Pons (tissue), 1 donor: ENCODE data around the gene LAMB2.

ENCODE experiments used
- DNase-seq: peaks from one replicate; pipeline ENCODE4 v3.0.0-alpha.2; 2016; ENCODE audit warnings: low spot score

LAMB2 gene

DNA sequence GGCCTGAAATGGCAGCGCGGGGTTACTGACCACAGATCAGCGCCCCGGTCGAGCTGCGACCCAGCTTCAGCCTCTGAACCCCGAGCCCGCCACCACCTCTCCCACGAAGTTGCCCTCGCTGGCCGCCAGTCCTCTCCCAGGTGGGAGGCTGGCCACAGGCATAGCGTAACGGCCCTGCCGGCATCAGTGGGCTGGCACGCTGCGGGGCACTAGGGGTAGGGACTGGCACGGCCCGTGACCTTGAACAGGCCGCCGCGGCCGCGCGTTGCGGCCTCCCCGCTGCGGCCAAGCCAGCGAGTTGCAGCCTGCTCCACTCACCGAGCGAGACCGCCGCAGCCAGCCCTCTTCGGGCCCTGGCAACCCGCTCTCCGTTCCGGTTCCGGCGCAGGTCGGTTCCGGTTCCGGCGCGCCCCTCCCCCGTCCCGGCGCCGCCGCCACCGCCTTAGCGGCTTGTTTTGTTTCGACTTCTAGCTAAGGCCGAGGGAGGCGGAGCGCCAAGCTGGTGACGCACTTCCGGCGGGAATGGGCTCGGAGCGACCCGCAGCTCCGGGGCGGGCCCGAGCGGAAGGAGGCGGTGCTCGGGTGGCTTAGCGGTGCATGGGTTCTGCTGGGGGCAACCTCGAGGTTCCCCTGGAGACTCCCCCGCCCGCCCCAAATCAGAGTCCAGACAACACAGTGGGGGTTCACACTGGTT, 12.3 kb downstream of the LAMB2 start, which contains the start of gene USP19:
Gene USP19 (minus strand): TSS at position 386 of the 694 bp plus-strand sequence. CDS start 1,678 bp downstream, outside the sequence.
- peak; percentile 93 for DNase-seq

- no peak for DNase-seq
Observed at GRCh38 chr3:49120096-49120437, 12.8 kb downstream of the LAMB2 start.

DNA sequence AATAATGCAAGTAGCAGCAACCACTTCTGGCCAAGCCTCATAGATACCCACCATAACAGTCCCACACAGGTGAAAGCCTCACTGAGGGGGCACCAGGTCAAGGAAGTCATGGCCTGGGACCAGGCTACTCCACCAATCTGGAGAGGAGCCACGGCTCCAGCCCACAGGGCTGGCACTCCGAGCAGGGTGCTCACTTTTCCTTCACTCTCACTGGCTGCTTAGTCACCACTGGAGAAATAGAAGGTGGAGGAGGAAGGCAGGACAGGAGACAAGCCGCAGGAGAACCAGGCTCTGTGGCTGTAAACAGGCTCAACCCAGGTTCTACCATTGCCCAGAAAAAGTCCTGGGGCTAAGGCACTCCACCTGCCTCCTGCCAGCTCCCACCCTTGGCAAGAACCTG, 13.4 kb downstream of the LAMB2 start:
- DNase-seq, result no peak

DNA sequence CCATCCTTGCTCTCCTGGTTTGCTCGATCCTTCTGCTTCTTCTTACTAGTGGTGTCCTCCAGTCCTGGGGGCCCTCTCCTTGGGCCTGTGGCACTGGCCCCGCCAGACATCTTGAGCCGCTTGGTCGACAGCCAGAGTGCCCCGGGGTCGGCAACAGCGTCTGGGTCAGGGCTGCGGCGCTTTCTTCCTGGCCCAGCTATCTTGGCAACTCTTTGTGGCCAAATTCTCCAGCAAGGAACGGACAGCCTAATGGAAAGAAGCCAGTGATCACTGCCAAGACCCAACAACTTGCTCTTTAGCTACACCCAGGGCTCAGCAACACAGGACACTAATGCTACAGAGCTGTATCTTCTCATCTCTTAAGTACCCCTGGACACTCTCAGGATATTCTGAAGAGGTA, 13.8 kb downstream of the LAMB2 start:
- no peak for DNase-seq

GRCh38 chr3:49112262-49112661, 20.6 kb downstream of the LAMB2 start:
- DNase-seq, result no peak

- DNase-seq, result no peak
Observed at GRCh38 chr3:49111347-49111746, 21.5 kb downstream of the LAMB2 start.

DNA sequence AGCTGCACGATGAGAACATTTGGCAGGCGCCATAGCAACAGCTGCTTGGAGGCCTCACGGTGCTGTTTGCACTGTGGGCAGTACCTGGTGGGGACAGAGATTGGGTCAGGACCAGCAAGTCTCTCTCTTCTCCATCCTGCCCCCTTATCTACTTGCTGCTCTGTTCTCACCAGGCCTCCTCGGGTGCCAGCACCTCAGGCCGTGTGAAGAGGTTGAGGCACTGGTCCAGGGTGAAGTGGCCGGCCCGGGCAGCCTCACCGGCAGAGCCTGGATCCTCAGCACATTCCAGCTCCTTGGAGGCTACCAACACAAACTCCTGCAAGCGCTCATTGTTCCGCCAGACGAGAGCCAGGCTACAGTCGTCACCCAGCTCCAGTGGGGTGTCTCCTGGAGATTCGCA, 22.1 kb downstream of the LAMB2 start:
- DNase-seq, result no peak

DNA sequence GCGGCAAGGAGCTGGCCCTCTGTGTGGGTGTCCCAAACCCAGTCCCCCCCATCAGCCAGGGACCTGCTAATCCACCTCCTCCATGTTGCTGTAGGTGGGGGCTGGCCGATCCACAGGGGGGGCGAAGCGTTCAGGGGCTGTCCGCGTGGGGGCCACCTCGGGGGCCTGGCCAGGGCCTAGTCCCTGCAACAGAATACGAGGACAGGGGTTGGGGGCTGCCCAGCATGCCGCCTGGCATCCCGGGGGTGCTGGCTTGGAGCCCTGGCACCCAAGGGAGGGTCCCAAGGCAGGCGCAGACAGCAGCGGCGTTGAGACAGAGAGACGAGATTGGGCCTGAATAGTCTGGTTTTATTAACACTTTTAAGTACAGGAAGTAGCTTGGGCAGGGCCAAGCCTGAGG, 24.5 kb downstream of the LAMB2 start:
- DNase-seq, result no peak

- peak; percentile 95 for DNase-seq
Observed at GRCh38 chr3:49104427-49105291, 28.2 kb downstream of the LAMB2 start, which contains the start of gene QARS1. TSS of gene QARS1 (minus strand) at chr3:49104757. CDS start at chr3:49104733, 24 bp downstream.

- DNase-seq, result no peak
Observed at GRCh38 chr3:49104052-49104426, 28.8 kb downstream of the LAMB2 start.

DNA sequence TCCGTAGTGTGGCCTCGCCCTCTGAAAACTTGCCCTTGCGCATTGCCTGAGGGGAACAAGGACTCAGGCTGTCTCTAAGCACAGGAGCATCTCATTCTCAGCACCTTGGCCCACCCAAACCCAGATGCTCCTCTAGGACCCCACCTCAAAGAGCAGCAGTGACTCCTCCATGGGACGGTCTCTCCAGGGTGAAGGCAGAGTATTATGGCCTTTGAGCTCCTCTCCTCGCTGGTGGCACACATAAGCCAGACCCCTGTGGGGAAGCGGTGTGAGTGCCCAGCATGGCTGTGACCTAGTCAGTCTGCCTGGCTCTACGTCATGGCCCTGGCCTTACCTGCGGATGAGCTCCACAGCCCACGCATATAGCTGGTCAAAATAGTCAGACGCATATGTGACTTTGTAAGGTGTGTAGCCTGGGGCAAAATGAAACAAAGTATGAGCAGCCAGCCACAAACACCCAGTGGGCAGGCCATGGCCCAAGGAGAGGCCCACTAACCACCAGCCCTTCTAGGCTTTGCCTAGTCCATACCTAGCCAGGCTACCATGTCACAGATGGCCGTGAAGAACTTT, 32.7 kb downstream of the LAMB2 start:
- DNase-seq, result no peak

- no peak for DNase-seq
Observed at GRCh38 chr3:49098910-49099630, 33.8 kb downstream of the LAMB2 start.

DNA sequence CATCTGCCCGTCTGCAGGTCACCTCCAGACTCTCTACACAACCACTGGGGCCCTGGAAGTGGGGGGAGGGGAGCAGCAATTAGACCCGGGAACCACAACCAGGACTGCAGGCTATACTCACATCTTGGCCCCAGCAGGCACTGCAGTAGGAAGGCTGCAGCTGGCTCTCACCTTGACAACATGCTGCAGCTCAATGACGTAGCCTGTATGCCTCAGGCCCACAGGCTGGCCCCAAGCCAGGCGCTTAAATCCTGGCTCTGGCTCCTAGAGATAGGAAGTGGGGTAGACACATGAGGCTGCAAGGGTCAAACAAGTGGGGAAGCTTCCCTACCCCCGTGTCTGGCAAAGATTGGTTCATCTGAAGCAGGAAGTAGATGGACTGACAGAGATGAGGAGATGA, 34.4 kb downstream of the LAMB2 start:
- no peak for DNase-seq

DNA sequence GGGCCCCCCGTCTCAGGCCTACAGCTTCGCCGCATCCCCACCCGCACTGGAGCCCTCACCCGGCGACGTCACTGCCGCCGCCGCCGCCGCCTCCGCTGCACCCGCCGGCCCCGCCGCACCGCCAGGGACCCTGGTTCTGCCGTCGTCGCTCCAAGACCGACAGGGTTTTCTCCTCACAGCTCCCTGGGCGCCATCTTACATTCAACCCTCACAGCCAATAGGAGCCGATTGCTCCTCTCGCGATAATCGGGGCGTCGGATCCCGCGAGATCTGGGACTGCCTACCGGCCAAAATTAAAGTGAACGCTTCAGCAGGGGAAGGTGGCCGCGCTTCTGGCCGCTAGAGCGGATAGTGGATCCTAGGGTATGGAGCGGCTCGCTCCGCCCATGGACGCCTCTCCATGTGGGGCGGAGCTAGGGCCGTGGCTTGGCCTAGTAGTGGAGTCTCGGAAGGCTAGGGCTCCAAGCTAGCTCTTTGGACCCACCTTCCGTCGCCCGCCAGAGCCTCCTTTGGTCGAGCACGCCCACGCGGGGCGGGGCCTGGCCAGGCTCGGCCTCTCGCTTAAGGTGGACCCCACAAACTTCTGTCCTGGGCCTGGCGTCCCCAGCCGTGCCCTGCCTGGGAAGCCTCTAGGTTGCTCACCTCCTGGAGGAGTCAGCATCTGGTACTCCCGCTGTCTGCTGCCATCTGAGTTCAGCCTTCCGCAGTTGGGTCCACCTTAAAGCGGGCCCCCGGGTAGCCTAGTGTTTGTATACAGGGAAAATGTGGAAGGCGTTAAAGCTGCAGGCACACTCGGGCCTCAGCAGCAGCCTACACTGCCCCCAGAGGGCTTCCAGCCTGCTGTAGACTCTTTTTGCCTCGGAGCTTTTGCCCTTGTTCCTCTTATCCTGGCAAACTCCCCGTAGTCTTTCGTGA, 38.7 kb downstream of the LAMB2 start, which contains the start of gene QRICH1:
Gene QRICH1 (minus strand): TSS at position 219 of the 915 bp plus-strand sequence. CDS start 17,054 bp downstream, outside the sequence.
- peak; percentile 98 for DNase-seq

DNA sequence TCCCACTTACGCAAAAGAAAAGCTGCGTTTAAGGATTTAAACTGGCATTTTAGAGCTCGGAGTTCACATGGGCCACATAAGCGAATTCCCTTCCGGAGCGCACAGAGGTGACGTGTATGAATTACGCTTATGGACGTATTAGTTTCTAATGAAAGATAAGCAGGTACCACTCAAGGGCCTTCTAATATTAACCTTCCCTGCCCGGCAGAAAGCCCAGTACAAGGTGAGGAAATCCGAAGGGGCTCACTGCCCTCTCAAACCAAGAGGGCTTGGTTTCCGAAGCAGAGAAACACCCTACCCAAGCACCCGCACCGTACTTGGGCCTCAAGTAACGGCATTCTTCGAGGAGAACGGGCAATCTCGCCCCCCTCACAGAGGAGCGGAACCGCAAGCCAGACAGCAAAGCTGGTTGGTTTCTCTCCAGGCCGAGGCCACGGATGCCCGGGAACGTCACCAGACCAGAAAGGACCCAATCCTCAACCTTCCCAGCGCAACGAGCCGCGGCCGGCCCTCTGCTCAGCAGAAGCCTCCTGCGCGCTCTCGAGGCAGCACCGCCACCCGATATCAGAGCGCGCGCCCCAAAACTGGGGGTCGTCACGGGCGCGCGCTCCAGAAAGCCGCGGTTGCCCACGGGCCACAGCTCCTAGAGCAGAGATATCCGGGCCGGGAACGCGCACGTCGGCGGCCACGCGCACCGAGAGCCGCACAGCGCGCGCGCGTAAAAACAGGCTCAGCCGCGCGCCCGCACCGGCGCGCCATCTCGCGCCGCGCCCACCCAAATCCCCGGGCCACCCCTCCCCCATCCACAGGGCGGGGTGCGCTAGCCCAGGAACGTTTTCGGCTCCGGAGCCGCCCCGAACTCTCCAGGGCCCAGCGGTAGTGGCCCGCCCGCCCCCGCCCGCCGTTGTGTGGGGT, 39.7 kb downstream of the LAMB2 start:
- peak; percentile 45 for DNase-seq

GRCh38 chr3:49081429-49081828, 51.4 kb downstream of the LAMB2 start:
- DNase-seq, result no peak

DNA sequence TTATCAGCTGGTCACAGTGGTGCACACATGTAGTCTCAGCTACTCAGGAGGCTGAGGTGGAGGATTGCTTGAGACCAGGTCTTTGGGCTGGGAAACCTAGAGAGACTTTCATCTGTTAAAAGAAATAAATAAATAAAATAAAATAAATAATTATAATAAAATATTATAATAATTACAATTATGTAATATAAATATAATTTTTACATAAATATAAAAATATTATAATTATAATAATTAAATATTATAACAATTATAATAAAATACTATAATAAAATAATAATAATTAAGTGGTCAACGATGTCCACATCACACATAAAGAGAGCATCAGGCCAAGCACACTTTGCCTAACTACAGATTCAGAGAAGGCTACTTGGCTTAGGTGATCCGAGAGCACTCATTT, 53.6 kb downstream of the LAMB2 start:
- no peak for DNase-seq

DNA sequence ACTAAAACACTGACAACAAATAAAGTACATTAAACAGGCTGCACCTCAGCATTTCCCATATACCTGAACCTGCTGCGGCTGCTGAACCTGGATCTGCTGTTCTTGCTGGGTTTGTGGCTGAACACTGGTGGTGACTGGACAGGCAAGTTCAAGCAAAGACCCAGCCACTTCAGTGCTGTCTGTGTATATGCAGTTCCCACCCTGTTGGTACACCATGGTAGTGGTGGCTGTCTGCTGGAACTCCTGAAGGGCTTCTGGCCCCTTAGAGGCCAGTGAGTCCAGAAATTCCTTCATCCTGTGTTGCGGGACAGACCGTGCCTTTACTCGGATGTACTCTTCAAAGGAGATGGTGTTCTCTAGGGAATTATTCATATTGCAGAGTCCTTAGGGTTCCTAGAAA, 56.2 kb downstream of the LAMB2 start:
- DNase-seq, result no peak

DNA sequence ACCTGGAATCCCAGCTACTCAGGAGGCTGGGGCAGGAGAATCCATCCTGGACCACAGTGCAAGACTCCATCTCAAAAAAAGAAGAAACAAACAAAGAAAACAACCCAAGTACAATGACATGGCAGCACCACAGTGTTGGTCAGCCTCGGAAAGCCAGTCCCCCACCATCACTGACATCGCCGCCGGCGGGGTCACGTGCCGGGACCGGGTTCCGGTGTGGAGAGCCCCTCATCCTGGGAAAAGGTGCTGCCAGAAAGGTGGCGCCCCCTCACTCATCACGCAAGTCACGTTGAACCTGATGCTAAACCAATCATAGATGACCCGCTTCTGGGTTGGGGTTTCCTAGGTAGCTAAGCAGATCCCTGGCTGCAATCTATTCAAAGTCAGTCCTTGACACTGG, 56.7 kb downstream of the LAMB2 start:
- no peak for DNase-seq
